HPDE6-E6E7 (cell line): ENCODE measurements around the gene ZNF318.
"Not testable (repeated sequence)": the region's sequence is repeated elsewhere in the genome, so short reads cannot be mapped to it uniquely, and the experiment has no call there.

ENCODE experiments used
- DNase-seq: peaks from one replicate; pipeline ENCODE4 v3.0.0; 2011; ENCODE audit warnings: missing footprints; ENCODE audit errors: extremely low spot score

ZNF318 gene

GRCh38 chr6:43389730-43390295, 20.4 kb upstream of the ZNF318 start:
- no peak for DNase-seq

DNA sequence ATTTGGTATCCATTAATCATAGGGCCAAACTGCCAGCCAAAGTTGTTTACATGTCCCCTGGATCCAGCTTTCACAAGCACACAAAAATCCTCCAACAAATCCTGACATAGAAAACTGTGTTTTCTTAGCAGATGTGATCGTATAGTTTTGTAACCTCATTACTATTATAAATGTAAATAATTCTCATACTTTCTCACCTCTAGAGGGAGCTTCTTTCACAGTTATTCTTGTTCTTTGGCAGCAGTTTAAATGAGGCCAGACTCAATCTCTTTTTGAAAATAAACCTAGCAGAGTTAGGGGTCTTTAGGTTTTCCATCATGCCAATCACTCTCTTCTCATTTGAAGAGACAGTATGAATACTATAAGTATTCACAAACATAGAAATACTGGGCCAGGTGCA, 17.0 kb upstream of the ZNF318 start:
- no peak for DNase-seq

DNA sequence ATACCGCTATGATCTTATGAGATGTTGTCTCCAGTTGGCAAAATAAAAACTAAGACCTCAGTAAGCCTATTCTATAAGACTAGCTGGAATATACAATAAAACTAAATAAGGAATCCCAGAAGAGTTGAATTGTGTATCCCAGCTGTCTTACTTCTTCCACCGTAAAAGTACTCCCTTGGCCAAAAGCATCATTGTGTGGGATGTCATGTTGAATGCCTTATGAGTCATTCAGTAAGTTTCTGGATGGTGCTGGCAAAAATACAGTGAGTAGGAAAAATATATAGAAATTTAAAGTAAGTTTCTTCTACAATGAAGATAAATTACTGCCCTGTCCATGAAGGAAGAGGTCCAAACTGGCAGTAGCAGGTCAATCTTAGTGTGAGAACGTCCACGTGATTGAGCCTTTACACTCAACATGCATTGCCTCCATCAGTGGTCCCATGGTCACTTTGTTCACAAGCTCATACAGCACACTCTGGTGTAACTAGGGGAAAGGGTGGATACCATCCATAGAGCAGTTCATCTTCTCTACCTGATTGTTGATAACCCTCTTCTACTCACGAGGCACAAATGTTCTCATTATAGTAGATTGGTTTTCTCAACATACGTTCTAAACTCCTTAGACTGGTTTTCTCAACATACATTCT, 13.7 kb upstream of the ZNF318 start:
- DNase-seq, result no peak

DNA sequence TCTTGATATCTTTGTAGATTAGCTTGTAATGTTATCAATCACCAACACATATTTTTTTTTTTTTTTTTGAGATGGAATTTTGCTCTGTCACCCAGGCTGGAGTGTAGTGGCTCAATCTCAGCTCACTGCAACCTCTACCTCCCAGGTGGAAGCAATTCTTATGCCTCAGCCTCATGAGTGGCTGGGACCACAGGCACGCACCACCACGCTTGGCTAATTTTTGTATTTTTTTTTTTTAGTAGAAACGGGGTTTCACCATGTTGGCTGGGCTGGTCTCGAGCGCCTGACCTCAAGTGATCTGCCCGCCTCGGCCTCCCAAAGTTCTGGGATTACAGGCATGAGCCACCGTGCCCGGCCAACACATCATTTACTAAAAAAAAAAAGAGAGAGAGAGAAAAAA, 11.4 kb upstream of the ZNF318 start:
- DNase-seq, result not testable (repeated sequence)

DNA sequence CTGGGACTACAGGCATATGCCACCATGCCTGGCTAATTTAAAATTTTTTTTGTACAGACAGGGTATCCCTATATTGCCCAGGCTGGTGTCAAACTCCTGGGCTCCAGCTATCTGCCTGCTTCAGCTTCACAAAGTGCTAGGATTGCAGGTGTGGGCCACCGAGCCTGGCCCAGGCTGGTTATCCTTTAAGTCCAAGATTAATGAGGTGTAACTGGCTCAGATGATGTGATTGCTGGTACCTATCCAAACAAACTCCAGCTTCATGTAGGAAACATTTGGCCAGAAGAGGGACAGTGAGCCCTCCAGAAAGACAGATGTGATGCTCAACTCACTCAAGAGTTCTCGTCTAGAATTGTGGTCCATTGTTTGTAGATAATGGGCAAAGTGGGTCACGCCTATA, 9.2 kb upstream of the ZNF318 start:
- no peak for DNase-seq

DNA sequence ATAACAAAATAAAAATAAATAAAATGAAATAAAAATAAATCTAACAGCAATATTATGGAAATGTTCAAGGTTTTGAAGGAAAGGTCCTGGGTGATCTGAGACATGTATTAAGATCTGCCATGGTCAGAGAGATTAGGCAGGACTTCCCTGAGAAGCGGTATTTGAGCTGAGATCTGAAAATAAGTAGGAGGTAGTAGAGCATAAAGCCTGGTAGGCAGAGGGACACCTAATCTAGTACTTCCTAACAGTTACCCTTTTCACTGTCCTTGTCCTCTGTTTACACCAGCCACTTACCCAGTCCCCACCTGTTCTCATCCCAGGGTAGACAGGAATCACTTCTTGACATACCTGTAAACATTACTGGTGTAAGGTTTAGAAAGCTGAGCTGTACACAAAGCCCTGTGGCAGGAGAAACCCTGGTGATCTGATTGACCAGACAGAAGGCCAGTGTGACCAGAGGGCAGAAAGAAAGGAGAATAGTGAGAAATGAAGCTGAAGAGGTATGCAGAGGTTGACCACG, 8.3 kb upstream of the ZNF318 start:
- no peak for DNase-seq

DNA sequence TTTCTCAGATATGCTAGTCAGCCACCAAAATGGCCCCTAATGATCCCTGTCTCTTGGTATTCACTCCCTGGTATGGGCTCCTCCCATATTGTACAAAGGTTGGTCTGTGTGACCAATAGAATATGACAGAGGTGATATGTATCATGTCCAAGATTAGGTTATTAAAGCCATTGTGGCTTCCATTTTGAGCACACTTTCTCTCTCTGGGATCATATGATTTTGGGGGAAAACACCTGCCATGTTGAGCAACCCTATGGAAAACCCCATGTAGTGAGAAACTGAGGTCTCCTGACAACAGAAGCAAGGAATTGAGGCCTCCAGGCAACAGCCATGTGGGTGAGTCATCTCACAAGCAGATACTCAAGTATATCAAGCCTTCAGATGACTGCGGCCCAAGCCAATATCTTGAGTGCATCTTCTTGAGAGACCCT, 7.1 kb upstream of the ZNF318 start:
- no peak for DNase-seq

GRCh38 chr6:43375693-43376092, 6.2 kb upstream of the ZNF318 start:
- DNase-seq, result no peak

DNA sequence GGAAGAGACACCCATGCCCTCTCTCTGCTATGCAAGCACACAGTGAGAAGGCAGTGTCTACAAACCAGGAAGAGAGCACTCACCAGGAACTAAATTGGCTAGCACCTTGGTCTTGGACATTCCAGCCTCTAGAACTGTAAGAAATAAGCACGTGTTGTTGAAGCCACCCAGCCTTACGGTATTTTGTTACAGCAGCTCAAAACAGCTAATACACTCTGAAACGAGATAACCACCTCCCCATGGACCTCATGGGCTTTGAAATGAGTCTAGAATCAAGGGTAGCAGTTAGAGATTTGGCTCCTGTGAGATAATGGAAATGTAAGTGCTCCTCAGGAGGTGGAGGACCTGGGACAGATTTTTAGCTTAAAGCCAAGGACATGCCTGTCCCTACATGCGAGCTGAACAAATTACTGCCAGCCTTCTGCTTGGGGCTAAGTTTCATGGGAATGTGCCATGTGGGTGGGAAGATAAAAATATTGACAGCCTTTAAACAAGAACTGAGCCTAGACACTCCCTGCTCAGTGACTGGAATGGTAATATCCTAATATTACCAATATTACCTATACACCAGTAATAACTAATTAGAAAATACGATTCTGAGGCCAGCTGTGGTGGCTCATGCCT, 3.9 kb upstream of the ZNF318 start:
- DNase-seq, result no peak

- not testable (repeated sequence) for DNase-seq
Observed at GRCh38 chr6:43370003-43370580, 645 bp upstream of the ZNF318 start.

DNA sequence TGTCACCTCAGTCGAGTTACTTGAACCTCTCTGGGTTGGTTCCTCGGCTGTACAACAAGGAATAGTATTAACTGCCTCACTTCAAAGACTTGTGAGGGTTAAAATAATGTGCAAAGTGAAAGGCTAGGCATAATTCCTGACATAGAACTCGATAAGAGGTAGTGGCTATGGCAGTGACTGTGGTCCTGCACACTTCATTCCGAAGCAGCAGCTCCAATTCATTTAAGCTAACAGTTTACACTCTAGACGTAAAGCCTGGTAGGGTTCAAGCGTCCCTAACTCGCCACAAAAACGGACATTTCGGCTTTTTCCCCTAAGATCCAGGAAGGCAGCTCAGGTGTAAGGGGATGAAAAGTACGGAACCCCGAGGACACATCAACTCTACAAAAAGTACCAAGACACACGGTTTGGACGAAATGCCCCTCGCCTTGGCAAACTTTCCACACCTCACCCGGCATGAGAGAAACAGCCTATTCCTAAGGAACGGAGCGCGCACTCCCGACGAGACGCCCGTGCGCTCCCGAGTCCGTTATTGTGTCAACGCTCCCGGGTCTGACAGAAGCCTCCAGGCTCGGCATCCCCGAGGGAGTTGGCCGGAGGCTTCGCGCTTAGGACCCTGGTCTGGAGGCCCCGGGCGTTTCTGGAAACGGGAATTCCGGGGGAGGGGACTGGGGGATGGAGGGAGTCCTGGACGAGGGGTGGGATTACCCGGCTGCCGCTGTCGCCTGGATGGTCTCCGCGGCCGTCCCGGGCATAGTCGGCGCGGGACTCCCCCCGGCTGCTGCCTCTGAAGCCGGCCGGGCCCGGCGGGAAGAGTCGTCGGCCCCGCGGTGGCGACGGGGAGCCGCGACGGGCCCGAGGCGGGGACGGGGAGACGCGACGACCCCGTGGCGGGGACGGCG, 937 bp downstream of the ZNF318 start:
- DNase-seq, result no peak

- DNase-seq, result no peak
Observed at GRCh38 chr6:43367245-43367984, 2.0 kb downstream of the ZNF318 start.

GRCh38 chr6:43361269-43361668, 8.2 kb downstream of the ZNF318 start:
- DNase-seq, result no peak

DNA sequence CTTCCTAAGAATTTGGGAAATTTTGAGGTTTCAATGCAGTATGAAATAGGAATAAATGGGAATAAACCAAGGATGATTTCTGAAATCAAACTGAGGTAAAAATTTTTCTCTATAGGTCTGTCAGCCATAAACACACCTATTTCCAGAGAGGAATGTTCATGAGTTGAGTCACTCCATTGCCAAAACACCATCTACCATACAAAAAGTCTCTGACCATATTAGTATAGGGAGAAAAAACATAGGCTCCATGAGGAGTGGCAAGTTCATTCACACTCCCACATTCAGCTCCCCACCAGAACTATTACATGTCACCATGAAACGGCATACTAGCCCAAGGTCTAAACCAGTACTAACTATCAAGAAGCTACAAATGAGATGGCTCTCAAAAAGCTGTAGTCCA, 9.6 kb downstream of the ZNF318 start:
- no peak for DNase-seq

DNA sequence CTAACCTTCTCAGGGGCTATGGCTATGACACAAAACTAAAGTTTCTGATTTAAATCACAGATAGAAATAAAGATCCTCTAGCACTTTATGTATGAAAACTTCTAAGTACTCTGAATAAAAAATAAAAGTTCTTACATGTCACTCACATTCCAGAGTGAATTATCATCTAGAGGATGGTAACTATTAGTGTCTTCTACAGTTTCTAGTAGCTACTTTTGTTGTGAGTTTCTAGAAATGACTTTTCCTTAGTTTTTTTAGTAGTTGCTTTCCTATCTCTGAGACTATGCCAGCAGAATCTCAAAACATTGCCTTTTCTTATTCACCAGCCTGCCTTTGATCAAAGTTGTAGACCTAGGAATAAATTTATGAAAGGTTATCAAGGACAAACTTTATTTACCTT, 10.1 kb downstream of the ZNF318 start:
- DNase-seq, result no peak

DNA sequence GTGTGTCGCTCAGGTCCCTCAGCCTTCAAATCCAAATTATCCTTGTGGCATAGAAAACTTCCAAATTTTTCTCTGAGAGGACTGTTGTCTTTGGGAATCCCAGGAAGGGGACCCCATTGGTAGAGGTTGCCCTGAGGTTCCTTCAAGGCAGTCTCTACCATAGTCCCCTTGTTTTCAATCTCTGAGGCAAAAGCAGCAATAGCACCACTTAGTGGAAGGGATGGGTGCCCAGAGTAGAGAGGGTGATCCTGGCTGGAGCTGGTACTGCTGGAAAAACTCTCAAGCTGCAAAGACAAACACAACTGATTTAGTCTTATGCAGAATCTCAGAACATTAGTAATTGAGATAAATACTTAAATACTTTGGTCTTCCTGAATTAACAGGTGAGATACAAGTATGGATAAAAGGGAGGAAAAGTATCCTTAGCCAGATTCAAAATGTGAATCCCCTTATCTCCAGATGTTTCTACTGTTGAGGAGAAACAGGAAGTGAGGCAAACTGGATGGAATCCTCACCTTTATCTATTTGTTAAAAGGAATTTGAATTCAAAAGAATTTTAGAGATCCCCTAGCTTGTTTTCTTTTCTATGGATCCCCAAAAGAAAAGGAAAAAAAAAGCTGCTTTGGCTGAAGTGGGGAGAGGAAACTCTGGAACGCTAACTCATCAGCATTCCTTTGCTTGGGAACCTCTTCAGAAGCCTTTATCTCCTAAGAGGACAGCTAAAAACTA, 13.4 kb downstream of the ZNF318 start:
- DNase-seq, result no peak

- not testable (repeated sequence) for DNase-seq
Observed at GRCh38 chr6:43351951-43352350, 17.5 kb downstream of the ZNF318 start.

DNA sequence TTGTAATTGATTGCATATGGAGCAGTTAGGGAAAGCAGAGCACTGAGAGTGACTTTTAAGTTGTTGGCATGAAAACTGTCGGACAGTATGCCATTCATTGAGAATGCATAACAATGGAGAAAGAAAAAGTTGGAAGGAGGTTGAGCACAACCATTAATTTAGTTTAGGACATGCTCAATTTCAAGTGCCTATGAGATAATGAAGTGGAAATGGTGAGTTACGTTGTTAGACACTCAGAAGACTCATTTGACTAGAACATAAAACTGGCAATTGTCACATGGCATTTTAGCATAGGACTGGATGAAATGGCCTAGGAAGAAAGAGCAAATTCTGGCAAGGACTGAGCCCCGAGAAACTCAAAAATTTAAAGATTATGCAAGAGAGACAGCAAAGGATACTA, 22.0 kb downstream of the ZNF318 start:
- no peak for DNase-seq

- DNase-seq, result no peak
Observed at GRCh38 chr6:43347021-43347420, 22.4 kb downstream of the ZNF318 start.

DNA sequence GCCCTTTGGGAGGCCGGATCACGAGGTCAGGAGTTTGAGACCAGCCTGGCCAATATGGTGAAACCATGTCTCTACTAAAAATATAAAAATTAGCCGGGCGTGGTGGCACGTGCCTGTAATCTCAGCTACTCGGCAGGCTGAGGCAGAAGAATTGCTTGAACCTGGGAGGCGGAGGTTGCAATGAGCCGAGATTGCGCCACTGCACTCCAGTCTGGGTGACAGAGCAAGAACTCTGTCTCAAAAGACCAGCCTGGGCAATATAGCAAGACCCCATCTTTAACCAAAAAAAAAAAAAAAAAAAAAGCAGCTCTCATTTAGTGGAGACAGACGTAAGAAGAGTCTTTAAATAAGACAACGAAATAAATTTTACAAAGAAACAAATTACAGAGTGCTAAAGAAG, 23.2 kb downstream of the ZNF318 start:
- not testable (repeated sequence) for DNase-seq
